ENCODE data around the gene SPATA31A5.
"Not testable (repeated sequence)": the region's sequence is repeated elsewhere in the genome, so short reads cannot be mapped to it uniquely, and the experiment has no call there.

SPATA31A5 gene

GRCh38 chr9:60914107-60914506 lies at the start of gene SPATA31A5:
SPATA31A5 (plus strand) TSS chr9:60914407; CDS start chr9:60914436, 29 bp downstream.
- not testable (repeated sequence) for DNase-seq (ENCODE audit: low spot score)

- not testable (repeated sequence) for DNase-seq (ENCODE audit: low spot score)
These were observed 48.8 kb downstream of the SPATA31A5 start for GRCh38 chr9:60962990-60963350.

GRCh38 chr9:60966382-60966781 lies 52.2 kb downstream of the SPATA31A5 start:
- DNase-seq (ENCODE audit: low spot score): not testable (repeated sequence)

All from CD4-positive, alpha-beta T cell treated with Interleukin-2 at 100 ng/mL for 4 hours (primary cell).